D341Med (cell line): ENCODE data around the gene GGT1.
"Not testable (repeated sequence)": the region's sequence is repeated elsewhere in the genome, so short reads cannot be mapped to it uniquely, and the experiment has no call there.

ENCODE experiments used
- DNase-seq: peaks from one replicate; pipeline ENCODE4 v3.0.0; 2012; ENCODE audit warnings: low spot score

Gene GGT1

DNA sequence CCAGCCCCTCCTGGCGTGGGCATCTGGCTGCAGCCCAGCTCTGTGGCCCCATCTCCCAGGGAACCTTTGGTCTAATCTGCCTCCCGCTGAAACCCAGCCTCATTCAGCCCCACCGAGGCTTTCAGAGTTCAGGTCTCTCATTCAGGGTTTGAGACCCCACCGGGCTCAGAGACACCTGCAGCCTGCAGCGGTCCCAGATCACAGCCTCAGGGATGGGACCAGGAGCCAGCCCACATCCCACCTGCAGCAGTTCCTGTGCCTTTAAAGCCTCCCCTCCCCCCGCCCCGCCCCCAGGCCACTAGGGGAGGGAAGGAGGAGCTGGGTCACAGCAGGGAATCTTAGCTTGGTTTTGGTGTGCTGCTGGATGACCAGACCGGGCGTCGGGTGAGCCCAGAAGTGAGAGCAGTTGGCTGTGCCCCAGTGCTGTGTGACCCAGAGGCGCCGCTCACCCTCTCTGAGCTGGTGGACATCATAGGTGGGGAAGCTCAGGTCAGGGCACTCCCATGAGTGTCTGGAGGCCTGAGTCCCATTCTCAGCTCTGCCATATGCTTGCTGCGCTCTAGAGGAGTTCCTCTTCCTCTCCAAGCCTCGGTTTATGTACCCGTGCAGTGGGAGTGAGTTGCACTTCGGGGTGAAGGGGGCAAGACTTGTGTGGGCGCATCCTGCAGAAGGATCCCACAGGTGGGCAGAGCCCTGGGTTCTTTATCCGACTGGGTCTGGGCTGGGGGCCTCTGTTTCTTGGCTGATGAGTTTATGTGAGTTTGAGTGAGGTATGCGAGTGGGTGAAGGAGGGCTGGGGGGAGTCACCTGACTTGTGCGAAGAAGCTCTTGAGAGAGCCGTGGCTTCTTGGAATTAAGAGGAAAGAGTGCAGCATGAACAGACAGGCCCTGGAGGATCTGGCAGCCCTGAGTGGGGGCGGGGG, at the start of gene GGT1:
Gene GGT1 (plus strand): TSS at position 347 of the 923 bp plus-strand sequence. CDS start 7,889 bp downstream, outside the sequence.
- not testable (repeated sequence) for DNase-seq

DNA sequence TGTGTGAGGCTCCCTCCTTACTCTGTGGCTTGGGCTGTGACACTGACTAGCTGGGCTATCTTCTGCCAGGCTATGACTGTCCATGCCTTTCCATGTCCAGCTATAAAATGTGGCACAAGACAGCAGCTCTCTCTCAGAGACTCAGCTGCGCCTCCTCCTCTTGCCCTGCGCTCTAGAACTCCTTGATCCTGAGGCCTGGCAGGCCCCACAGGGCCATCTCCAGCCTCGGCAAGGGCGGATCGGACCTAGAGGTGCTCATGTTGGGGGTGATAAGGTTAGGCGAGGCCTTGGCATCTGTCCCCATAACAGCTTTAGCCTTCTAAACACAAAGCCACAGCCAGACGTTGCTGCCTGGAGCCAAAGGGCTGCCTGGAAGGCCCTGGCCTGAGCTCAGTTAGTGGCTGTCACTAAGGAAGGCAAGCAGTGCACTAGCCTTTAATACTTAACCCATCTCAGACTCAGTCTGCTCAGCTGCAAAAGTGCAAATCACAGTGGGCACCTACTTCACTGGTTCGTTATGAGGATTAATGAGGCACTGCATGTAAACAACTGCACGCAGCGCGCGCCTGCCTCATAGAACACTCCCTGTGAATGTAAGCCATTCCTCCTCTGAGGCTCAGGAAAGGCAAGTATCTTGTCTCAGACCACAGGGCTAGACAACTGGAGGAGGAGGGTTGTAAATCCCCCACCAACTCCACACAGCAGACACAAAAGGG, 49.2 kb upstream of the GGT1 start:
- no peak for DNase-seq

DNA sequence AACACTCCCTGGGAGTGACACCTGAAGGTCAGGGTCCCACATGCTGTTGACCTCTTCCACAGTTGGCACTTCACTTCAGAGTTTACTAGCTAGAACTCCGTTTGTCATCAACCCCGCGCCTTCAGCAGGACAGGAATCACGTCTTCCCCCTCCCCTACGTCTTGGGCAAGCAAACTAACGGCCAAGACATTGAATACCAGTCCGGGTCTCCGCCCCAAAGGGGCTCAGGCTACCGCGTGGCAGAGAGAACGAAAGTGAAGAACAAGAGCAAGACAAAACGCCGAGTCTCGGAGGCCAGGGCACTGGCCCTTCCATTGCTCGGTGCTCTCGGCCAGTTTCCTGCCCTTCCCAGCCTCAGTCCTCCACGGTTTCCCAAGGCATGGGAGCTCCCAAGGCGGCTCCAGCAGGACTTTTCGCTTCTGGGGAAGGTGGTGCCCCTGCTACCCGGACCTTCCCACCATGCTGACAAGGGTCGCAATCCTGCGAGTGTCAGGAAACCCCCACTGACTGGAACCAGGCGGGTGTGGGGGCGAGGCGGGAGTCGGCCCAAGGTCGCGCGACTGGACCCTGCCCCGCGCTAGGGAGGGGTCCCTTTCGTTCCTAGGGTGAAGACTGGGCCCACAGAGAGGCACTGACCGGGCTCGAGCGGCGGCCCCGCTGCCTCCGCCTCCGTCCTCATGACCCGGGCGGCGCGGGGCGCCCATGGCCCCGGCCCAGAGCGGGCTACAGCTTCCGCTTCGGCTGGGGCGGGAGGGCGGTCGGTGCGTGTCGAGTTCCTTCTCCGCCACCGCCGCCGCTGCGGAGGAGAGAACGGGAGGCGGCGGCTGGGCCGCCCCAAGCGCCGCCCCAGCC, 48.5 kb upstream of the GGT1 start, which contains the start of gene GUCD1:
Gene GUCD1 (minus strand): TSS at position 826 of the 852 bp plus-strand sequence. CDS start 147 bp downstream, at position 679.
- DNase-seq, result no peak

DNA sequence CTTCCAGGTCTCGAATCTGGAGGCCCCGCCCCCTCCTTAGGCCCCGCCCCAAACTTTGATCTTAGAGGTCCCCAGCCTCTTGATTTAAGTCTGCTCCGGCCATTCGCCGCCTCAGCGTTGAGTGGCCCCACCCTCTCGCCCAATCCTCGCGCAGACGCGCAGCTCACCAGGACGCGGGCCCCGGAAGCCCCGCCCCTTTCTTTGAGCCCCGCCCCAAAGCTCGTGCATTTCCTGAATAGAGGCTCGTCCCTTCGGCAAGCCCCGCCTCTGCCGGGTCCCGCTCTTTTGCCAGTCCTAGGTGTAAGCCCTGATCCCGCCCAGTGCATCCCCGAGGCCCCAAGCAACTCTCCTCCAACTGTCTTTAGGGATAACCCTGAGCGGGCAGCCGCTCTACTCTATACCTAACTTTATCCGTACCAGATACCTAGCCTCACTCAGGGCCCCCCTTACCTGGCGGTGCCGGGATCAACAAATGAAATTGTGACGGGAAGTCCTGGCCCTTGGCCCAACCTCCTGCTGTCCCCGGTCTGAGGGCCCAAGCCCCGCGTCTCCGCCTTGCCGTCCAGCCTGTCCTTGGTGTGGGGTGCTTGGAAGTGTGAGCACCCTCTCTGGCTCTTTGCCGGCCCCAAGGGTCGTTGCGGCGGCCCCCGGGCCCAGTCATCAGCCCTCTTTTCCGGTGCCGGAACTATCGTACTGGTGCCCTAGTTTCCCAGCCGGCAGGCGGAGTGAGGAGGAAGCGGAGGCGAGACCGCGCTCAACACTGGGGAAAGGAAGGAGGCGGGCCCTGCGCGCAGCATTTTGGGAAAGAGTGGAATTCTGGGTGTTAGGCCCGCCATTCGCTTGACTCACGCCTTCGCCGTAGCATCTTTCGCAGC, 47.6 kb upstream of the GGT1 start, which contains the start of gene SNRPD3:
Gene SNRPD3 (plus strand): TSS at position 835 of the 875 bp plus-strand sequence. CDS start 1,676 bp downstream, outside the sequence.
- peak; percentile 99 for DNase-seq

GRCh38 chr22:24559471-24559870, 43.5 kb upstream of the GGT1 start:
- DNase-seq, result no peak

GRCh38 chr22:24563246-24563645, 39.7 kb upstream of the GGT1 start:
- DNase-seq, result no peak

- no peak for DNase-seq
Measured at GRCh38 chr22:24564376-24565058, 38.5 kb upstream of the GGT1 start.

DNA sequence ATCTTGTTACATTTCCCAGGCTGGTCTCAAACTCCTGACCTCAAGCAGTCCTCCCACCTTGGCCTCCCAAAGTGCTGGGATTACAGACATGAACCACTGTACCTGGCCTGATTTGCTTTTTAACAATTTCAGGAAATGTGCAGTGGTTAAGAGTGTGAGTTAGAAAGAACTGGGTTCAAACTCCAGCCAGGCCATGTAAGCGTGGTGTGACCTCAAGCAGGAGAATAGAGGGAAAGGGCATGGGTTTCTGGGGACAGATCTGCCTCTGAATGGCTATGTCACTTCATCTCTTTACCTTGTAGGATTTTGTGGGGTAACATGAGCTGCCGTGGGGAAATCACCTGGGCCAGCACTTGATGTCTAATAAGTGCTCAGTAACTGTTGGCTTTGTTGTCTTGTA, 37.9 kb upstream of the GGT1 start:
- DNase-seq, result no peak

- no peak for DNase-seq
Measured at GRCh38 chr22:24566899-24567511, 36.0 kb upstream of the GGT1 start.

DNA sequence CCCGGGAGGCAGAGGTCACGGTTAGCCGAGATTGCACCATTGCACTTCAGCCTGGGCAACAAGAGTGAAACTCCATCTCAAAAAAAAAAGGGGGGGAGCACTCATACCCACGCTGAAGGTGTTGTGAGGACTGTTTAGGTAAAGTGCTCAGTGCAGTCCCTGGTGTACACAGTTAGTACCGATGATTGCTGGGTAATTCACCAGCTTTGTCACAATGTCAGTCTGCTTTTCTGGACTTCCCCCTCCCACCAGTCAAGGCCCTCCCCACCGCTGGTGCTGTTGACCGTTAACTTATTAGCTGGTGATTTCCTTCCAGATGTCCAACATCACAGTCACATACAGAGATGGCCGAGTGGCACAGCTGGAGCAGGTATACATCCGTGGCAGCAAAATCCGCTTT, 35.3 kb upstream of the GGT1 start:
- DNase-seq, result no peak

- no peak for DNase-seq
Measured at GRCh38 chr22:24571266-24571665, 31.7 kb upstream of the GGT1 start.

GRCh38 chr22:24576778-24577177, 26.2 kb upstream of the GGT1 start:
- no peak for DNase-seq

GRCh38 chr22:24578355-24579257, 24.4 kb upstream of the GGT1 start:
- no peak for DNase-seq

DNA sequence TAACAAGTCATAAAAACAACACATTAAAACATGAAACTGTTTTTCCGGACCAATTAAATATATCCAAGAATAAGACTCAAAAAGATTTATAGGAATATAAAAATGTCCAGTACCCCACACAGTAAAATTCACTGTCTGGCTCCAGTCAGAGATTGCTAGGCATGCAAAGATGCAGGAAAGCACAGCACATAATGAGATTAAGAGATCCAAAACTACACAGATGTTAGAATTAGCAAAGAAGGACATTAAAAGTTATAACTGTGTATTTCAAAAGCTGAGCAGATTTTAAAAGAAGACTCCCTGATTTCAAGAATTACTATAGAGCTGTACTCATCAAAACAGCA, 23.8 kb upstream of the GGT1 start:
- DNase-seq, result no peak

- DNase-seq, result no peak
Measured at GRCh38 chr22:24580276-24580675, 22.7 kb upstream of the GGT1 start.

GRCh38 chr22:24582056-24582814, 20.8 kb upstream of the GGT1 start:
- no peak for DNase-seq

DNA sequence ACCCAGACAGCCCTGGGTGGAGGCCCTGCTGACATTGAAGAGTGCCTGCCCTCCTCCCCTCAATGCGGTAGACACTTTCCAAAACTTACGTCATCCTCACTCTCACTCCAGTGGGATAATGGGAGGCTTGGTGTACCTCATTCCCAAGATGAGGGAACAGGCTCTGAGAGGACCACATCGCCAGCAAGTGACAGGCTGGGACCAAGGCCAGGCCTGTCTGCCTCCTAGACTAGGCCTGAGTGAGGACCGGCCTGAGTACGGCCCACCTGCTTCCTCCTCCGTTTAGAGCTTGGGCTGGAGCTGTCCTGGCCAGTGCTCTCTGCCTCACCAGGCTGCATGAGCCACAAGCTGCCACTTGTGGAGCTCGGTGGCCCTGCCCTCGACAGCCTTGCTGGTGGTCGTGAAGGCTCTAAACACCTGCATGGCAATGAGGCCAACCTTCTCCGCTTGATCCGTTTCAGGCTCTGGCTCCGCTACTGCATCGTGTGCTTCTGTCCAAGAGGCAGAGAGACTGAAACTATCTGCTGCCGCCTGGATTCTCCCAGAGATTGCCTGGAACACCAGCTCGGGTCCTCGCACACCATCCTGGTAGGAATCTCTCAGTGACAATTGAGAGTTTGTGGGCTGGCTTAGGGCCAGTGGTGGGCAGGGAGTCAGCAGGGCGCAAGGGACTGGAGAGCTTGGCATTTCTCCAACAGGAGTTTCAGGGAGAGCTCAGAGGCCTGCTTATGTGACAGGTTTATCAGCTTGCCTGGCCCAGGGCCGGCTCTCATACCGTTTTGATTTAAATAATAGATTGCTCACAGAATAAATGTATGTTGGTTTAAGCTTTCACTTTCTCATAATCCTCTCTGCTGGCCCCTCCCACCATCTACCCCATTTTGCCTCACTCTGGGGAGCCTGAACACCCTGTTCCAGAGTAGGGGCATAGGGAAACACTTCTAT, 19.5 kb upstream of the GGT1 start:
- no peak for DNase-seq
